ENCODE results near the gene MAN2B2.

Gene MAN2B2

DNA sequence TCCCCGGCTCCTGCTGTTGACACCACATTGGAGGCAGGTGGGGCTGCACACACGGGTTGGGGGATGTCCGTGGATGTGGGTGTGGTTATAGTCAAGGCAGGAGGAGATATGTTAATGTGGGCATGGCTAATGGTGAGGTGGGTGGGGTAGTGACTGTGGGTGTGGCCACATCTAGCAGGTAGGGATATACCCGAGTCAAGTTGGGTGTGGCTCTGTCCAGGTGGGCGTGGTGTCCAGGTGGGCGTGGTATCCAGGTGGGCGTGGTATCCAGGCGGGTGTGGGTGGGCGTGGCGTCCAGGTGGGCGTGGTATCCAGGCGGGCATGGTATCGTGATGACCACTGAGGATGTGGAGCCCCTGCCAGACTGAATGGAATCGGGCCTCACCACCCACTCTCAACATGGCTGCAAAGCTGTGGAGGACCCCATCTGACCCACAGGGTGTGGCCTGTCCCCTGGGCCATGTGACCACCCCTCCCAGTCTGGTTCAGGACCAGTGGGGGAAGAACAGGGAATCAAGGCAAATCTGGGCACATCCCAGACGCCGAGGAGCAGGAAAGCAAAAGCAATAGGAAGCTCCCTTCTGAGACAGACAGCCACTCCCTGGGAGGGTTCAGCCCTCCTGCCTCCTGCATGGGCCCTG is 21.0 kb downstream of the MAN2B2 start:
- DNase-seq, result no peak

GRCh38 chr4:6596948-6597347 is 22.0 kb downstream of the MAN2B2 start:
- DNase-seq, result no peak

GRCh38 chr4:6598127-6598526 is 23.1 kb downstream of the MAN2B2 start:
- no peak for DNase-seq

- DNase-seq, result no peak
These were observed 23.7 kb downstream of the MAN2B2 start for GRCh38 chr4:6598641-6599040.

DNA sequence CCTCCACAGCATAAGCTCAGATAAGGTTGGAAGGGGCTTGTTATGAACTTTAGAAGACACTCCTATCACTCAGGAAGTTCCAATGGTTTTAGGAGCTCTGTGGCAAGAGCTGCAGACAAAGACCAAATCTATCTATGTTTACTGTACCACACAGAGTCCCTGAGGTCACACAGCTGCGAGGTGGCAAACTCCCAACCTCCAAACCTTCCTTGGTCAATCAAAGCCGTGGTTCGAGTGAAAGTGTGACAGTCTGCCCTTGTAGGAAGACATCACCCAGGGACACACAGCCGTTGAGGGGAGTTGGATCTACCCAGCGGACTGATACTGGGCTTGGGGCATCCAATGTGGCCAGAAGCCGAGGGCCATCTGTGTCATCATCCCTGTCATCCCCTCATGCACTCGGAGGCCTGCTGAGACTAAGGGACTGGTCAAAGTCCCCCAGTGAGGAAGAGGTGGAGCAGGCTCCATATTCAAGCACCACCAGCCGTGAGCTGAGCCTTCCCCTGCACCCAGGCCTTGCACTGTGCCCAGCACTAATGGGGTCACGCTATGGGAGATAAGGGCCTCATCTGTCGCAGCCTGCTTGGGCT is 26.8 kb downstream of the MAN2B2 start:
- no peak for DNase-seq

GRCh38 chr4:6602289-6602688 is 27.3 kb downstream of the MAN2B2 start:
- DNase-seq, result no peak

DNA sequence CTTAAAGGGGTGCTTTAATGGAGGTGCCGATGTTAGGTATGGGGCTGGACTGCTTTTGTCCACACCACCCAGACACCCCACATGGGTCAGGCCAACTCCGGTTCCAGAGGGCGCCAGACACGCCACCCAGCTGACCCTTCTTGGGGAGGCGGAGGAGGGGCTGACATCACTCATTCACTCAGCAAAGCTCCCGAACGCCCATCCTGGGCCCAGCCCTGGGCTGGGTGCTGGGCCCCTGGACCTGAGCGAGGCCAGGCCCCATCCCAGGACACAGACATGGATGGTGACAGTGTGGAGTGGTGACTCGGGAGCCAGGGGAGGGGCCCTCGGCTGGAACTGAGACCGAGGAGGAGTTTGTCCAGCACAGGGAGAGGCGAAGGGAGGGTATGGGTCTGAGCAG is 28.1 kb downstream of the MAN2B2 start:
- DNase-seq, result no peak

GRCh38 chr4:6605114-6605513 is 30.1 kb downstream of the MAN2B2 start:
- DNase-seq, result no peak

- no peak for DNase-seq
These were observed 30.6 kb downstream of the MAN2B2 start for GRCh38 chr4:6605605-6606004.

GRCh38 chr4:6606465-6607235 is 31.7 kb downstream of the MAN2B2 start:
- no peak for DNase-seq

- DNase-seq, result no peak
These were observed 32.5 kb downstream of the MAN2B2 start for GRCh38 chr4:6607368-6608055.

DNA sequence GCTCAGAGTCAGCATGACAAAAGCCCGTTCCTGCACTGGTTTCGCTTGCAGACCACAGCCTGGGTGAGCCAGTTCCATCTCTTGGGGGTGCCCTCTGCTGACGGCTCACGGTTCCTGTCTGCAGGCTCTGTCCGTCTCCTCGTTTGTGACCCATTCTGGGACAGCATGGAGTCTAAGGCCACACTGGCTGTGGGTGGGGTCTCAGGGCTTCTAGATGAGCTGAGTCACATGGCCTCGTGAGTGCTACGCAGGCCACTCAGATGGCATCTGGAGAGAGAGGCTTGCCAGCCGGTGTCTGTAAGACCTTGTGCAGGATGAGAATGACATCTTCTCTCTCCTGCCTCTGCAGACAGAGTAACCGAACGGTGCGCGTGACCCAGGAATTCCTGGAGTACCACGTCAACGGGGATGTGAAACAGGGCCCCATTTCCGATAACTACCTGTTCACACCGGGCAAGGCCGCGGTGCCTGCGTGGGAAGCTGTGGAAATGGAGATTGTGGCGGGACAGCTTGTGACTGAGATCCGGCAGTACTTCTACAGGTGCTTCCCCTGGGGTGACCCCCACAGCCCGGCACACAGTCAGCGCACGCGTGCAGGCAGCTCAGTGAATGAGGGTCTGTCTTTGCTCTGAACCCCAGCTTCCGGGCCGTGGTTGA is 33.9 kb downstream of the MAN2B2 start:
- no peak for DNase-seq

DNA sequence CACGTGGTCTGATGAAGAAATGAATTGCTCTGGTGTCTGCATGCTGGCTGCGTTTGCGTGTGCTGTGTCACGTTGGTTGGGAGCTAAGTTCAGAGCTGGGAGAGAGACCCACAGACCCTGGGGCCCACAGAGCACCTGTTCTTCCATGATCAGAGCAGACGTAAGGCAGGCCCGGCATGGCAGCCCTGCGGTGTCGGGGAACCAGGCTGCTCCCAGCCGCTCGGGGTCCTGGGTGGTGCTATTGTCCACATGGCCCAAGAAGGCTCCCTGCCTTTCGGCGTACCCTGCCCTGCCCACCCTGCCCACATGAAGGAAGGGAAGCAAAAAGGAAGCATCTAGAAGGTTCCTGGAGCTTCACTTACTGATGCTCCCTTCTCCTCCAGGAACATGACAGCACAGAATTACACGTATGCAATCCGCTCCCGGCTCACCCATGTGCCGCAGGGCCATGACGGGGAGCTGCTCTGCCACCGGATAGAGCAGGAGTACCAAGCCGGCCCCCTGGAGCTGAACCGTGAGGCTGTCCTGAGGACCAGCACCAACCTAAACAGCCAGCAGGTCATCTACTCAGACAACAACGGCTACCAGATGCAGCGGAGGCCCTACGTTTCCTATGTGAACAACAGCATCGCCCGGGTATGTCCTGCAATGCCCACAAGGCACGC is 34.6 kb downstream of the MAN2B2 start:
- no peak for DNase-seq

GRCh38 chr4:6610856-6611430 is 36.0 kb downstream of the MAN2B2 start:
- no peak for DNase-seq

DNA sequence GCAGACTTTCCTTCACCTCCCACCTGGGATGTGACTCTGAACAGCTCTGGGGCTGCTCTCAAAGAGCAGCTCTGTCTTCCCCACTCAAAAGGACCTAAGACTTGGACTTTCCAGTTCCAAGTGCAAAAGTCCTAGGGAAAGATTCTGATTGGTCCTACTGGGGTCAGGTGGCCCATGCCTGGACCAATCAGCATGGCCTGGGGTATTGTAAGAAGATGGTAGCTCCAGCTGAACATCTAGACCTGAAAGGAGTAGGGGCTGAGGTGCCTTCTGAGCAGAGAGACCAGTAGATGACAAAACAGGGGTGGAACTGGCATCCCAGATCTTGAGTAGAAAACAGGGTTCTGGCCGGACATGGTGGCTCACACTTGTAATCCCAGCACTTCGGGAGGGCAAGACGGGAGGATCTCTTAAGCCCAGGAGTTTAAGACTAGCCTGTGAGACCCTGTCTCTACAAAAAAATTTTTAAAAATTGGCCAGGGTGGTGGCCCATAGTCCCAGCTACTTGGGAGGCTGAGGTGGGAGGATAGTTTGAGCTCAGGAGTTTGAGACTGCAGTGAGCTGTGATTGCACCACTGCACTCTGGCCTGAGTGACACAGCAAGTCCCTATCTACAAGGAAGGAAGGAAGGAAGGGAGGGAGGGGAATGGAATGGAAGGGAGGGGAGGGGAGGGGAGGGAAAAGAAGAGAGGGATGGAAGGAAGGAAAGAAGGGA is 38.1 kb downstream of the MAN2B2 start:
- no peak for DNase-seq

- DNase-seq, result no peak
These were observed 39.0 kb downstream of the MAN2B2 start for GRCh38 chr4:6613676-6614651.

DNA sequence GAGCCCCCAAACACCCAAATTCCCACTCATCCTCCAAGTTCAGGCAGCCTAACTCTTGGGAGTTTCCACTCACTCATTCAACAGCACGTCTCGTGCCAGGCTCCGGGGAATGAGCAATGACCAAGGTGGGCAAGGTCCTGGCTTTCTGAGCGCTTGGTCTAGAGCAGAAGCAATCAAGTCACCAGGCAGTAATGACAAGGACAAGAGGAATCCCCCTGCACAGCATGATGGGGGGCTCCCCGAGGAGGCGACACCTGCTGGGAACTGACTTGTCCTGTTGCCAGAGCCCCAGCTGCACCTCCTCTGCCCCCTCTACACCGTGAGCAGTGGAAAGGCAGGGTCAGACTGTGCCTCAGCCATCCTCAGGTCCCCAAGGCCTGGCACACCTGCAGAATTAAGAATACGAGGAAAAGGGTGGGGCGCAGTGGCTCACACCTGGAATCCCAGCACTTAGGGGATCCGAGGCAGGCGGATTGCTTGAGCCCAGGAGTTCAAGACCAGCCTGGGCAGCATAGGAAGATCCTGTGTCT is 39.8 kb downstream of the MAN2B2 start:
- DNase-seq, result no peak

DNA sequence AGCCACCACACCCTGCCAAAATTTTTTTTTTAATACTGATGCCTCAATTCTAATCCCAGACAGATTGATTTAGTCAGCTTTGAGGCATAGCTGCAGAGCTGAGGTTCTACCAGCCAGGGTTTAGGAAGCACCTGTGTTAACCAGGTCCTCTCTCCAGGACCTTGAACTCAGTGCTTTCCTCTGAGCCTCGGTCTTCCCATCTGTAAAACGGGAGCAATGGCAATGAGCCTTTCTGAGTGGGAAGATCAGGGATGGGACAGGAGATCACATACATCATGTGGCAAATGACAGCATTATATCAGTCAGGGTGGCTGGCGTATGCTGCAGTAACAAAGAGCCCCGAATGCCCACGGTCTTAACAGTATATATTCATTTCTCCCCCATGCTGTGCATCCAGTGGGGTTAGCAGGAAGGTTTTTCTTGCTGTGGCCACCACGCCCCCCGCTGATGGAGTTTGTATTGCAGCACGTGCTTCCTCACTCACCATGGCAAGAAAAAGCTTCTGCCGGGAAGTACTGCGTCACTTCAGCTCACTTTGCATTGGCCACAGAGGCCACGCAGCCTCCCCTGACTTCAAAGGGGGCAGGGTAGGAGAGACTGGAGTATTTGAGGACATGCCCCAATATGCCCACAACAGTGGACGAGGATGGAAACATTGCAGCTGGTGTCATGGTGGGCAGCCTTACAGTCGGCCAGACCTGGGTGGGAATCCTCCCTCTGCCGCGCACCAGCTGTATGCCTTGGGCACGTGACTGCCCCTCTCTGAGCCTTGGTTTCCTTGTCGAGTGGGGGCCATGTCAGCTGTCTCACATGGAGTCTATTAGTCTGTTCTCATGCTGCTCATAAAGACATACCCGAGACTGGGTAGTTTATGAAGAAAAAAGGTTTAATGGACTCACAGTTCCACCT is 41.4 kb downstream of the MAN2B2 start:
- no peak for DNase-seq

- no peak for DNase-seq
These were observed 42.3 kb downstream of the MAN2B2 start for GRCh38 chr4:6617246-6617645.

Data from left hindlimb (tissue), 1 donor.